Neural crest cell (in vitro differentiated cells): Measurements from ENCODE around the gene OGFR. TPM values are rescaled to one million over a fixed set of nuclear protein-coding genes. Genes with fewer than 3 reads are reported as not detected.
A peak's percentile ranks its signal among the peaks of the same experiment; 100 is the strongest.

Source experiments
- DNase-seq: peaks from one replicate; pipeline ENCODE4 v3.0.0; 2021; ENCODE audit warnings: low read depth, mixed read lengths, low spot score
- H3K27ac Mint-ChIP-seq: one replicate; pipeline ENCODE4 v1.8.0; 2021; ENCODE audit warnings: mild to moderate bottlenecking, mixed read lengths; ENCODE audit not compliant: unreplicated experiment
- H3K27me3 Mint-ChIP-seq: 2 replicates; pipeline ENCODE4 v1.8.0; 2021; ENCODE audit warnings: low read depth, mild to moderate bottlenecking, mixed read lengths
- H3K36me3 Mint-ChIP-seq: 2 replicates; pipeline ENCODE4 v1.8.0; 2021; ENCODE audit warnings: low read depth, mild to moderate bottlenecking, mixed read lengths
- H3K4me1 Mint-ChIP-seq: 2 replicates; pipeline ENCODE4 v1.8.0; 2021; ENCODE audit warnings: mixed read lengths
- H3K4me3 Mint-ChIP-seq: one replicate; pipeline ENCODE4 v1.8.0; 2021; ENCODE audit warnings: mild to moderate bottlenecking, mixed read lengths
- H3K9me3 Mint-ChIP-seq: 2 replicates; pipeline ENCODE4 v1.8.0; 2021; ENCODE audit warnings: mixed read lengths
- CTCF ChIP-seq: fragments of 200-600 bp; sonication (generic); conservative IDR thresholded peaks from 2 replicates; pipeline ENCODE4 v1.5.0; 2021; ENCODE audit warnings: antibody characterized with exemption, mild to moderate bottlenecking
- total RNA-seq: library from RNA; stranded (reverse); gene quantifications from 2 replicates; pipeline ENCODE4 v1.2.1, GENCODE V29; 2021

The OGFR gene
- total RNA-seq, 1 donor from 2014 or later, result 36.7 TPM

- no peak for DNase-seq
- H3K4me1 Mint-ChIP-seq, result peaks cover 5% of the 10 kb centered on the region
- no peak for TF ChIP-seq CTCF
- H3K27ac Mint-ChIP-seq, result peak overlapping the region; percentile 90
- no peak overlapping the region for H3K4me3 Mint-ChIP-seq
- no peaks in the 10 kb centered on the region for H3K36me3 Mint-ChIP-seq
- H3K9me3 Mint-ChIP-seq, result no peaks in the 10 kb centered on the region
- H3K27me3 Mint-ChIP-seq, result peaks cover 11% of the 10 kb centered on the region
Observed at GRCh38 chr20:62759981-62760431, 44.6 kb upstream of the OGFR start.

GRCh38 chr20:62760471-62760855 lies 44.2 kb upstream of the OGFR start:
- peaks cover 5% of the 10 kb centered on the region for H3K4me1 Mint-ChIP-seq

GRCh38 chr20:62760856-62761758 lies 43.5 kb upstream of the OGFR start:
- peak overlapping the region; percentile 62 for H3K27ac Mint-ChIP-seq
- TF ChIP-seq CTCF, result no peak
- DNase-seq, result no peak

More at GRCh38 chr20:62760471-62760855, 44.2 kb upstream of the OGFR start:
- no peaks in the 10 kb centered on the region for H3K9me3 Mint-ChIP-seq
- DNase-seq, result no peak
- peaks cover 11% of the 10 kb centered on the region for H3K27me3 Mint-ChIP-seq
- no peaks in the 10 kb centered on the region for H3K36me3 Mint-ChIP-seq
- TF ChIP-seq CTCF, result no peak
- no peak overlapping the region for H3K27ac Mint-ChIP-seq
- H3K4me3 Mint-ChIP-seq, result no peak overlapping the region

GRCh38 chr20:62761759-62762131 lies 42.9 kb upstream of the OGFR start:
- no peaks in the 10 kb centered on the region for H3K9me3 Mint-ChIP-seq
- TF ChIP-seq CTCF, result no peak
- H3K4me3 Mint-ChIP-seq, result no peak overlapping the region
- H3K27me3 Mint-ChIP-seq, result peaks cover 14% of the 10 kb centered on the region
- DNase-seq, result no peak
- no peak overlapping the region for H3K27ac Mint-ChIP-seq
- H3K4me1 Mint-ChIP-seq, result peaks cover 5% of the 10 kb centered on the region
- H3K36me3 Mint-ChIP-seq, result no peaks in the 10 kb centered on the region

More at GRCh38 chr20:62760856-62761758, 43.5 kb upstream of the OGFR start:
- Mint-ChIP-seq H3K9me3 (no peaks in the 10 kb centered on the region), H3K4me3 (no peak overlapping the region), H3K36me3 (no peaks in the 10 kb centered on the region), H3K4me1 (peaks cover 5% of the 10 kb centered on the region), H3K27me3 (peaks cover 11% of the 10 kb centered on the region)

GRCh38 chr20:62762376-62762775 lies 42.3 kb upstream of the OGFR start:
- Mint-ChIP-seq H3K4me3 (no peak overlapping the region), H3K9me3 (no peaks in the 10 kb centered on the region), H3K36me3 (no peaks in the 10 kb centered on the region), H3K27ac (peak overlapping the region; percentile 19), H3K27me3 (peaks cover 7% of the 10 kb centered on the region), H3K4me1 (peaks cover 5% of the 10 kb centered on the region)
- DNase-seq, result no peak
- TF ChIP-seq CTCF, result no peak
